Measurements from ENCODE around the gene HIBADH. TPM values are rescaled to one million over a fixed set of nuclear protein-coding genes. Genes with fewer than 3 reads are reported as not detected.
"Not testable (repeated sequence)": the region's sequence is repeated elsewhere in the genome, so short reads cannot be mapped to it uniquely, and the experiment has no call there.

Gene HIBADH
- total RNA-seq, 1 donor from 2014 or later = 25.3 TPM

DNA sequence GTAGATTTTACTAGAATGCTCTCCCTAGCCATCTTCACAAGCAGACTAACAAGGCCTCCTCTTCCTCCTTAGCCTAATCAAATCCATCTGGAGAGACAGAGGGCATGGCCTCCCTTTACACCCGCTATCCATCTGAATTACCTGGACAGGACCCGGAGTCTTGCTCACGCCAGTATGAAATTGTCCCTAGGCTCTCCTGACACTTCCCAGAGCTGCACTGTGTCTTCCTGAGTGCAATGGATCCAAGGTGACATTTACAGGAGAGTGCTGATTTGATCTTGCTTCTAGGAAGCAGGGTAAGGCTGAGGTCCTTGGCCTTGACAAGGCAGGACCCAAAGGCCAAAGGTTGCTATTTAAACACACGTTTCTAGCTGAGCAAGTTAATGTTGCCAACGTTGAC is 147.8 kb downstream of the HIBADH start:
- peaks cover 13% of the 10 kb centered on the region for H3K4me1 Mint-ChIP-seq (ENCODE audit: low read depth)
- H3K27ac Mint-ChIP-seq = no peak overlapping the region
- no peaks in the 10 kb centered on the region for H3K9me3 Mint-ChIP-seq (ENCODE audit: low read depth)
- H3K36me3 Mint-ChIP-seq (ENCODE audit: insufficient read depth) = peaks cover 1% of the 10 kb centered on the region
- TF ChIP-seq, protein P1, sequence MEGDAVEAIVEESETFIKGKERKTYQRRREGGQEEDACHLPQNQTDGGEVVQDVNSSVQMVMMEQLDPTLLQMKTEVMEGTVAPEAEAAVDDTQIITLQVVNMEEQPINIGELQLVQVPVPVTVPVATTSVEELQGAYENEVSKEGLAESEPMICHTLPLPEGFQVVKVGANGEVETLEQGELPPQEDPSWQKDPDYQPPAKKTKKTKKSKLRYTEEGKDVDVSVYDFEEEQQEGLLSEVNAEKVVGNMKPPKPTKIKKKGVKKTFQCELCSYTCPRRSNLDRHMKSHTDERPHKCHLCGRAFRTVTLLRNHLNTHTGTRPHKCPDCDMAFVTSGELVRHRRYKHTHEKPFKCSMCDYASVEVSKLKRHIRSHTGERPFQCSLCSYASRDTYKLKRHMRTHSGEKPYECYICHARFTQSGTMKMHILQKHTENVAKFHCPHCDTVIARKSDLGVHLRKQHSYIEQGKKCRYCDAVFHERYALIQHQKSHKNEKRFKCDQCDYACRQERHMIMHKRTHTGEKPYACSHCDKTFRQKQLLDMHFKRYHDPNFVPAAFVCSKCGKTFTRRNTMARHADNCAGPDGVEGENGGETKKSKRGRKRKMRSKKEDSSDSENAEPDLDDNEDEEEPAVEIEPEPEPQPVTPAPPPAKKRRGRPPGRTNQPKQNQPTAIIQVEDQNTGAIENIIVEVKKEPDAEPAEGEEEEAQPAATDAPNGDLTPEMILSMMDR (IDR thresholded peaks at IDR 0.05; ENCODE audit: unreplicated experiment) = no peak
- DNase-seq (ENCODE audit: low spot score, unreplicated experiment) = no peak
- H3K27me3 Mint-ChIP-seq = no peaks in the 10 kb centered on the region
- no peak overlapping the region for H3K4me3 Mint-ChIP-seq (ENCODE audit: low read depth)

DNA sequence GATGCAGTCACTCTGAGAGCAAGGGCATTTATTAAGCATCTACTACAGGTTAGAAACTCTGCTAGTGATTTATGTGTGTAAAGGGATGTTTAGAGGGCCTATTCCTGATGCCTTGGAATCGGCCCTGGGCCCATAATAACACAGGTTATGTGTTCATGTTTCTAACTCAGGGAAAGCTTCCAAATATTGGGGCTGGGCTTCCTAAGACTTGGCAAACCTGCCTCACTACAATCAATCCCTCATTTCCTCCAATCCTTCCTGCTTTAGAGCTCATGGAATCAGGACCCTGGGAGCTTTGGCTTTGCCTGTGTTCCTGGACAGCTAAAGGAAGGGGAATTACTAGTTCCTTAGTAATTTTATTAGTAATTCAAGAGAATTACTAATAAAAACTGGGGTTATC is 148.8 kb downstream of the HIBADH start:
- Mint-ChIP-seq H3K36me3 (ENCODE audit: insufficient read depth) (peaks cover 1% of the 10 kb centered on the region), H3K4me3 (ENCODE audit: low read depth) (no peak overlapping the region), H3K4me1 (ENCODE audit: low read depth) (peaks cover 13% of the 10 kb centered on the region), H3K27me3 (no peaks in the 10 kb centered on the region), H3K27ac (no peak overlapping the region), H3K9me3 (ENCODE audit: low read depth) (no peaks in the 10 kb centered on the region)
- TF ChIP-seq, protein P1 (IDR thresholded peaks at IDR 0.05; ENCODE audit: unreplicated experiment) = no peak
- no peak for DNase-seq (ENCODE audit: low spot score, unreplicated experiment)

DNA sequence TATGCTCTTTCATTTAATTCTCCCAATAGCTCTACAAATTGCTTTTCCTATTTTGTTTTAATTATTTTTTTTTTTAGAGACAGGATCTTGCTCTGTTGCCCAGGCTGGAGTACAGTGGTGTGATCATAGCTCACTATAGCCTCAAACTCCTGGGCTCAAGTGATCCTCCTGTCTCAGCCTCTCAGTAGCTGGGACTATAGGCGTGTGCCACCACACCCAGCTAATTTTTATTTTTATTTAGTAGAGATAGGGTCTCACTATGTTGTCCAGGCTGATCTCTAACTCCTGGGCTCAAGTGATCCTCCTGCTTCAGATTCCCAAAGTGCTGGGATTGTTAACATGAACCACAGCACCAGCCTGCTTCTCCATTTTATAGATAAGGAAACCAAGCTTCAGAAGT is 151.3 kb downstream of the HIBADH start:
- not testable (repeated sequence) for H3K27ac Mint-ChIP-seq; H3K36me3 Mint-ChIP-seq (ENCODE audit: insufficient read depth); DNase-seq (ENCODE audit: low spot score, unreplicated experiment); H3K4me1 Mint-ChIP-seq (ENCODE audit: low read depth); H3K4me3 Mint-ChIP-seq (ENCODE audit: low read depth); H3K9me3 Mint-ChIP-seq (ENCODE audit: low read depth); H3K27me3 Mint-ChIP-seq

DNA sequence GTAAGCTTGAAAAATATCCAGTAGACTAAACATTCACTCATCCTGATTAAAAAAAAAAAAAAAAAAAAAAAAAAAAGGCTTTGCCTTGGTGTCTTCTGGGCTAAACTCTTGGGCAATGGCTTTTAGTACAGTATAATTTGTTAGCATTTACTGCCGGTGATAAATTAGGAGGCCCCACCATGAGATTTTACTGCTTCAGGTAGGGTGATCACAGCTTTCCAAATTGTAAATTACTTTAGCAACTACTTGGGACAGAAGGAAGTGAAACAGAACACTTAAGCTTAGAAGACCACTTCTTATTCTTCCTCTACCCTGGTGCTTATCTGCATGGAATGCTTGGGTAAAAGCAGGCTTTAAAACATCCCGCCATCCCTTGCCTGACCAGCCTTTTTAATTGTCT is 152.1 kb downstream of the HIBADH start:
- TF ChIP-seq, protein P1 (IDR thresholded peaks at IDR 0.05; ENCODE audit: unreplicated experiment) = no peak
- Mint-ChIP-seq H3K27ac (no peak overlapping the region), H3K4me3 (ENCODE audit: low read depth) (no peak overlapping the region), H3K27me3 (no peaks in the 10 kb centered on the region), H3K4me1 (ENCODE audit: low read depth) (no peaks in the 10 kb centered on the region), H3K9me3 (ENCODE audit: low read depth) (peaks cover 3% of the 10 kb centered on the region), H3K36me3 (ENCODE audit: insufficient read depth) (no peaks in the 10 kb centered on the region)
- DNase-seq (ENCODE audit: low spot score, unreplicated experiment) = no peak

DNA sequence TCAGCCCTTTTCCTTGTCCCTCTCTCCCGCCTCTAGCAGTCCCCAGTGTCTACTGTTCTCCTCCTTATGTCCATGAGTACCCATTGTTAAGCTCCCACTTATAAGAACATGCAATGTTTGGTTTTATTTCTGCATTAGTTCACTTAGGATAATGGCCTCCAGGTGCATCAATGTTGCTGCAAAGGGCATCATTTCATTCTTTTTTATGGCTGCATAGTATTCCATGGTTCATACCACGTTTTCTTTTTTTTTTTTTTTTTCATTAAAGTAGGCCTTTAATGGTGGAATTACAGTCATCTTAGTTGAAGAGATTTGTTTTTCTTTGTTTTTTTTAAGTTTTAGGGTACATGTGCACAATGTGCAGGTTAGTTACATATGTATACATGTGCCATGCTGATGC is 160.8 kb downstream of the HIBADH start:
- H3K9me3 Mint-ChIP-seq (ENCODE audit: low read depth) = not testable (repeated sequence)

DNA sequence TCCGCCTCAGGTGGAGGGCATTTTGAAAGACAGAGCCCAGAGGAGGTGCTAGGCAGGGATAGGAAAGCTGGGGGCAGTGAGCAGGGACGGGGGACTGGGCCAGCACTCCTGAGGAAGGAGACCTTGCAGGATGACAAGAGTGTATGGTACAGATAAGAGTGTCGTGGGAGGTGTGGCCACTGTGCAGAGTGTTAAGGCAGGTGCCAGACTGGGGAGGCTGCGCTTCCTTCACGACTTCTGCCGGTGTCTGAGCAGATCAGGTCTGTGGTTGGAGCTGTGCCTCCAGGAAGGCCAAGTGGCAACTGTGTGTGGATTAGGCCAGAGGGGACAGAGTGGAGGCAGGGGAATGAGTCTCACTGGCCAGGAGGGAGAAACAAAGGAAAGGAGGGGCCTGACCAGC is 161.7 kb downstream of the HIBADH start:
- DNase-seq (ENCODE audit: low spot score, unreplicated experiment) = no peak
- Mint-ChIP-seq H3K27me3 (no peaks in the 10 kb centered on the region), H3K27ac (no peak overlapping the region), H3K9me3 (ENCODE audit: low read depth) (no peaks in the 10 kb centered on the region), H3K4me3 (ENCODE audit: low read depth) (no peak overlapping the region), H3K4me1 (ENCODE audit: low read depth) (no peaks in the 10 kb centered on the region), H3K36me3 (ENCODE audit: insufficient read depth) (no peaks in the 10 kb centered on the region)
- TF ChIP-seq, protein P1 (IDR thresholded peaks at IDR 0.05; ENCODE audit: unreplicated experiment) = no peak

More for the DNA sequence above, 160.8 kb downstream of the HIBADH start:
- H3K36me3 Mint-ChIP-seq (ENCODE audit: insufficient read depth); DNase-seq (ENCODE audit: low spot score, unreplicated experiment); H3K27me3 Mint-ChIP-seq; H3K4me3 Mint-ChIP-seq (ENCODE audit: low read depth); H3K4me1 Mint-ChIP-seq (ENCODE audit: low read depth); H3K27ac Mint-ChIP-seq: not testable (repeated sequence)

All from progenitor cell of endocrine pancreas (in vitro differentiated cells).